NB4 (cell line): Measurements from ENCODE around the gene TARBP1.

Source experiments
- POLR2A ChIP-seq: IDR thresholded peaks from 2 replicates; pipeline ENCODE4 v1.6.1; 2011; ENCODE audit warnings: mild to moderate bottlenecking; ENCODE audit not compliant: insufficient read length; ENCODE audit errors: extremely low read depth
- TF ChIP-seq, protein P1 (sequence below): IDR thresholded peaks from one replicate; pipeline ENCODE4 v1.5.1; 2012; ENCODE audit warnings: low read depth, low read length
- TF ChIP-seq, protein P2 (sequence below): IDR thresholded peaks from 2 replicates; pipeline ENCODE4 v1.6.1; 2011; ENCODE audit warnings: low read depth, low read length

DNA sequence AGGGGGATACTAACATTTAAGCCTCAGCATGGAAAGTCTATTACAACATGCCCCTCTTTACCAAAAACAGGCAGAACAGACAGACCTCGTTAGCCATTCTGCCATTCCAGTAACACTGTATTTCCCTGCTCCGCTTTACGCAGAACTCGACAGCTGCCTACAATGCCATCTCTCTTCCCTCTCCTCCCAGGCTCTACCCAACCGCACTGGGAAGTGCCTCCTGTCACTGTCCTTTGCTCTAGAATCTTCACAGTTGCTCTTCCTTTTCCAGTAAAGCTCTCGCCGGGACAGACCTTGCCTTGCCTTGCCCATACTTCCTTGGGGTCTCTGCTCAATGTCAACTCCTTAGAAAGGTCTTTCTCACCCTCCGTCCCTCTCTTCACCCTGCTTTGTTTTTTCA lies 82.9 kb downstream of the TARBP1 start:
- no peak for TF ChIP-seq POLR2A
- TF ChIP-seq, protein P1, sequence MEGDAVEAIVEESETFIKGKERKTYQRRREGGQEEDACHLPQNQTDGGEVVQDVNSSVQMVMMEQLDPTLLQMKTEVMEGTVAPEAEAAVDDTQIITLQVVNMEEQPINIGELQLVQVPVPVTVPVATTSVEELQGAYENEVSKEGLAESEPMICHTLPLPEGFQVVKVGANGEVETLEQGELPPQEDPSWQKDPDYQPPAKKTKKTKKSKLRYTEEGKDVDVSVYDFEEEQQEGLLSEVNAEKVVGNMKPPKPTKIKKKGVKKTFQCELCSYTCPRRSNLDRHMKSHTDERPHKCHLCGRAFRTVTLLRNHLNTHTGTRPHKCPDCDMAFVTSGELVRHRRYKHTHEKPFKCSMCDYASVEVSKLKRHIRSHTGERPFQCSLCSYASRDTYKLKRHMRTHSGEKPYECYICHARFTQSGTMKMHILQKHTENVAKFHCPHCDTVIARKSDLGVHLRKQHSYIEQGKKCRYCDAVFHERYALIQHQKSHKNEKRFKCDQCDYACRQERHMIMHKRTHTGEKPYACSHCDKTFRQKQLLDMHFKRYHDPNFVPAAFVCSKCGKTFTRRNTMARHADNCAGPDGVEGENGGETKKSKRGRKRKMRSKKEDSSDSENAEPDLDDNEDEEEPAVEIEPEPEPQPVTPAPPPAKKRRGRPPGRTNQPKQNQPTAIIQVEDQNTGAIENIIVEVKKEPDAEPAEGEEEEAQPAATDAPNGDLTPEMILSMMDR = no peak
- TF ChIP-seq, protein P2, sequence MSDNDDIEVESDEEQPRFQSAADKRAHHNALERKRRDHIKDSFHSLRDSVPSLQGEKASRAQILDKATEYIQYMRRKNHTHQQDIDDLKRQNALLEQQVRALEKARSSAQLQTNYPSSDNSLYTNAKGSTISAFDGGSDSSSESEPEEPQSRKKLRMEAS = no peak
